ENCODE results near the gene LCTL. TPM values are rescaled to one million over a fixed set of nuclear protein-coding genes. Genes with fewer than 3 reads are reported as not detected.

The LCTL gene
- total RNA-seq, 1 experiment from 2014 or later: not detected

DNA sequence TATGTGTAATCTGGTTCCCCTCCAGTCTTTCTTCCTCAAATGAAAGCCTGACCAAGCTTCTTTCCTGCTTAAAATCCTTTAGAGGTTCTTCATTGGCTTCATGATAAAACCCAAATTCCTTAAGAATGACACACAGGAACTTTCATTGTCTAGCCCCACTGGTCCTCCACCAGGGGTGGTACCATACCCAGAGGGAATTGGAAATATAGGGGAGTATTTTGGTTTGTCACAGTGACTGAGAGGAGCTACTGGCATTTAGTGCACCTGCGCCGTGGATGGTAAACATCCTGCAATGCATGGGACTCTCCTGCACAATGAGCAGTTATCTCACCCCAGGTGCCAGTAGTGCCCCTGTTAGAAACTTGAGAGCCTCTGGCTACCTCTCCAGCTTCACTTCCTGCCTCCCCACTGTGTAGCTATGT, 49.9 kb downstream of the LCTL start (continued):
- TF ChIP-seq POLR2AphosphoS5 (IDR thresholded peaks at IDR 0.05; ENCODE audit: low read depth, low read length) (no peak), CBX3 (IDR thresholded peaks at IDR 0.05; ENCODE audit: low read depth) (no peak), RAD21 (IDR thresholded peaks at IDR 0.05; ENCODE audit: low read depth) (no peak)
- TF ChIP-seq, protein P1, sequence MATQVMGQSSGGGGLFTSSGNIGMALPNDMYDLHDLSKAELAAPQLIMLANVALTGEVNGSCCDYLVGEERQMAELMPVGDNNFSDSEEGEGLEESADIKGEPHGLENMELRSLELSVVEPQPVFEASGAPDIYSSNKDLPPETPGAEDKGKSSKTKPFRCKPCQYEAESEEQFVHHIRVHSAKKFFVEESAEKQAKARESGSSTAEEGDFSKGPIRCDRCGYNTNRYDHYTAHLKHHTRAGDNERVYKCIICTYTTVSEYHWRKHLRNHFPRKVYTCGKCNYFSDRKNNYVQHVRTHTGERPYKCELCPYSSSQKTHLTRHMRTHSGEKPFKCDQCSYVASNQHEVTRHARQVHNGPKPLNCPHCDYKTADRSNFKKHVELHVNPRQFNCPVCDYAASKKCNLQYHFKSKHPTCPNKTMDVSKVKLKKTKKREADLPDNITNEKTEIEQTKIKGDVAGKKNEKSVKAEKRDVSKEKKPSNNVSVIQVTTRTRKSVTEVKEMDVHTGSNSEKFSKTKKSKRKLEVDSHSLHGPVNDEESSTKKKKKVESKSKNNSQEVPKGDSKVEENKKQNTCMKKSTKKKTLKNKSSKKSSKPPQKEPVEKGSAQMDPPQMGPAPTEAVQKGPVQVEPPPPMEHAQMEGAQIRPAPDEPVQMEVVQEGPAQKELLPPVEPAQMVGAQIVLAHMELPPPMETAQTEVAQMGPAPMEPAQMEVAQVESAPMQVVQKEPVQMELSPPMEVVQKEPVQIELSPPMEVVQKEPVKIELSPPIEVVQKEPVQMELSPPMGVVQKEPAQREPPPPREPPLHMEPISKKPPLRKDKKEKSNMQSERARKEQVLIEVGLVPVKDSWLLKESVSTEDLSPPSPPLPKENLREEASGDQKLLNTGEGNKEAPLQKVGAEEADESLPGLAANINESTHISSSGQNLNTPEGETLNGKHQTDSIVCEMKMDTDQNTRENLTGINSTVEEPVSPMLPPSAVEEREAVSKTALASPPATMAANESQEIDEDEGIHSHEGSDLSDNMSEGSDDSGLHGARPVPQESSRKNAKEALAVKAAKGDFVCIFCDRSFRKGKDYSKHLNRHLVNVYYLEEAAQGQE (IDR thresholded peaks at IDR 0.05; ENCODE audit: low read depth): no peak

DNA sequence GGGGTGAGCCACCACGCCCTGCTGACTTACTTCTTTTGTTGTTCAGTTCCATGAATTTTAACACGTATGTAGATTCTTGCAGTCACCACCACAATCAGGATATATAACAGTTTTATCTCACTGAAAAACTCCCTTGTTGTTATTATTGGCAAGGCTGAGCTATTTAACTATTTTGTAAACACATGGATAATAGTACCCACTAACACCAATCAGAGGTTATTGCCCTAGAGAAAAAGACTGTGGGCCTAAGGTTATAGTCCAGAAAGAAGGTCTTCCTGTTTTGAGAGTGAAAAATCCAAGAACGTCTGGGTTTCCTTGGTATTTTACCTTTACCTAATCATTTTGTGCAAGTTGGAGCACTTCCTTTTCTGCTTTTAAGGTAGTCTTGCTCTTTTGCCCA, 51.2 kb downstream of the LCTL start:
- BruUV-seq (replicated peaks): no TSS peak
- DNase-seq (ENCODE audit: low read depth, low spot score) (no peak), ATAC-seq (no peak)
- Histone ChIP-seq H2AFZ (ENCODE audit: low read depth, low read length, poor library complexity, severe bottlenecking) (no peak overlapping the region), H3K9ac (ENCODE audit: low read length) (no peak overlapping the region), H3K9me3 (ENCODE audit: control insufficient read depth in 1 of 2, insufficient read depth in 1 of 2, low read depth in 1 of 2, low read length in 2 of 2) (no peaks in the 10 kb centered on the region), H3K27ac (ENCODE audit: low read depth, low read length) (no peak overlapping the region), H3K4me1 (ENCODE audit: control insufficient read depth in 1 of 2, insufficient read depth in 2 of 2, low read length in 2 of 2) (peaks cover 0 to 11% of the 10 kb centered on the region in 2 experiments; a peak in 2 of 4 replicates), H3K4me2 (ENCODE audit: low read length) (no peak overlapping the region), H3K36me3 (ENCODE audit: control insufficient read depth in 1 of 2, insufficient read depth in 2 of 2, low read length in 2 of 2) (peaks cover 7 to 20% of the 10 kb centered on the region in 2 experiments), H3K4me3 (replicated peaks in 1 of 2; ENCODE audit: low read depth in 1 of 2, low read length in 2 of 2) (no peak overlapping the region), H3K79me2 (ENCODE audit: insufficient read depth, low read length) (0 out of 2 replicates have a peak, but pooled peaks cover 7% of the 10 kb centered on the region), H4K20me1 (ENCODE audit: insufficient read depth) (no peaks in the 10 kb centered on the region), H3K9me2 (ENCODE audit: insufficient read depth) (no peaks in the 10 kb centered on the region), H3K27me3 (ENCODE audit: insufficient read depth, low read length) (no peaks in the 10 kb centered on the region)
- ChIA-PET RAD21 (ENCODE audit: low non-redundant PET in 1 of 2, low total read pairs in 2 of 2, uncharacterized antibody in 2 of 2, unreplicated experiment in 2 of 2) (no interaction called here), POLR2A (interaction anchor here (0.9 kb wide), 1 partner anchor 9 kb away, joined by 3 read pairs; the partner anchor contains the start of gene ZWILCH), CTCF (no interaction called here)
- intact Hi-C loops (cut with micrococcal nuclease): no loop called here
- TF ChIP-seq JUND (IDR thresholded peaks at IDR 0.05) (no peak), EZH2phosphoT487 (IDR thresholded peaks at IDR 0.05; ENCODE audit: borderline replicate concordance) (no peak), YY1 (IDR thresholded peaks at IDR 0.05; ENCODE audit: extremely low read depth, insufficient replicate concordance, low read depth, low read length) (no peak), POLR2AphosphoS5 (IDR thresholded peaks at IDR 0.05; ENCODE audit: low read depth, low read length) (no peak), FOSL1 (IDR thresholded peaks at IDR 0.05; ENCODE audit: low read depth) (no peak), CBX3 (IDR thresholded peaks at IDR 0.05; ENCODE audit: low read depth) (no peak), SP1 (IDR thresholded peaks at IDR 0.05; ENCODE audit: low read depth) (no peak), ZFX (IDR thresholded peaks at IDR 0.05) (no peak), TCF7L2 (IDR thresholded peaks at IDR 0.05; ENCODE audit: borderline replicate concordance, extremely low read depth, insufficient read depth, insufficient read length) (no peak), SIN3A (IDR thresholded peaks at IDR 0.05; ENCODE audit: low read depth) (no peak), EZH2 (IDR thresholded peaks at IDR 0.05) (no peak), SRF (IDR thresholded peaks at IDR 0.05; ENCODE audit: low read depth) (no peak)
- TF ChIP-seq, protein P2, sequence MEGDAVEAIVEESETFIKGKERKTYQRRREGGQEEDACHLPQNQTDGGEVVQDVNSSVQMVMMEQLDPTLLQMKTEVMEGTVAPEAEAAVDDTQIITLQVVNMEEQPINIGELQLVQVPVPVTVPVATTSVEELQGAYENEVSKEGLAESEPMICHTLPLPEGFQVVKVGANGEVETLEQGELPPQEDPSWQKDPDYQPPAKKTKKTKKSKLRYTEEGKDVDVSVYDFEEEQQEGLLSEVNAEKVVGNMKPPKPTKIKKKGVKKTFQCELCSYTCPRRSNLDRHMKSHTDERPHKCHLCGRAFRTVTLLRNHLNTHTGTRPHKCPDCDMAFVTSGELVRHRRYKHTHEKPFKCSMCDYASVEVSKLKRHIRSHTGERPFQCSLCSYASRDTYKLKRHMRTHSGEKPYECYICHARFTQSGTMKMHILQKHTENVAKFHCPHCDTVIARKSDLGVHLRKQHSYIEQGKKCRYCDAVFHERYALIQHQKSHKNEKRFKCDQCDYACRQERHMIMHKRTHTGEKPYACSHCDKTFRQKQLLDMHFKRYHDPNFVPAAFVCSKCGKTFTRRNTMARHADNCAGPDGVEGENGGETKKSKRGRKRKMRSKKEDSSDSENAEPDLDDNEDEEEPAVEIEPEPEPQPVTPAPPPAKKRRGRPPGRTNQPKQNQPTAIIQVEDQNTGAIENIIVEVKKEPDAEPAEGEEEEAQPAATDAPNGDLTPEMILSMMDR (IDR thresholded peaks at IDR 0.05 in 2 of 3, conservative IDR thresholded peaks at IDR 0.05 in 1 of 3; ENCODE audit: borderline replicate concordance in 1 of 3, insufficient read depth in 1 of 3, low read depth in 2 of 3, low read length in 2 of 3): no peak
- TF ChIP-seq, protein P3, sequence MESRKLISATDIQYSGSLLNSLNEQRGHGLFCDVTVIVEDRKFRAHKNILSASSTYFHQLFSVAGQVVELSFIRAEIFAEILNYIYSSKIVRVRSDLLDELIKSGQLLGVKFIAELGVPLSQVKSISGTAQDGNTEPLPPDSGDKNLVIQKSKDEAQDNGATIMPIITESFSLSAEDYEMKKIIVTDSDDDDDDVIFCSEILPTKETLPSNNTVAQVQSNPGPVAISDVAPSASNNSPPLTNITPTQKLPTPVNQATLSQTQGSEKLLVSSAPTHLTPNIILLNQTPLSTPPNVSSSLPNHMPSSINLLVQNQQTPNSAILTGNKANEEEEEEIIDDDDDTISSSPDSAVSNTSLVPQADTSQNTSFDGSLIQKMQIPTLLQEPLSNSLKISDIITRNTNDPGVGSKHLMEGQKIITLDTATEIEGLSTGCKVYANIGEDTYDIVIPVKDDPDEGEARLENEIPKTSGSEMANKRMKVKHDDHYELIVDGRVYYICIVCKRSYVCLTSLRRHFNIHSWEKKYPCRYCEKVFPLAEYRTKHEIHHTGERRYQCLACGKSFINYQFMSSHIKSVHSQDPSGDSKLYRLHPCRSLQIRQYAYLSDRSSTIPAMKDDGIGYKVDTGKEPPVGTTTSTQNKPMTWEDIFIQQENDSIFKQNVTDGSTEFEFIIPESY (IDR thresholded peaks at IDR 0.05; ENCODE audit: extremely low read depth, insufficient replicate concordance, low read length): no peak
- TF ChIP-seq, protein P4, sequence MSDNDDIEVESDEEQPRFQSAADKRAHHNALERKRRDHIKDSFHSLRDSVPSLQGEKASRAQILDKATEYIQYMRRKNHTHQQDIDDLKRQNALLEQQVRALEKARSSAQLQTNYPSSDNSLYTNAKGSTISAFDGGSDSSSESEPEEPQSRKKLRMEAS (IDR thresholded peaks at IDR 0.05): no peak
